Endothelial cell of umbilical vein (primary cell): ENCODE data around the gene WNT6.

Experiments
- CTCF ChIP-seq, 2 donors: IDR thresholded peaks; 1 replicate in 1 of 2; 2 replicates in 1 of 2; pipeline ENCODE4 v1.5.1; 2011; ENCODE audit warnings: low read length in 2 of 2, mild to moderate bottlenecking in 2 of 2, moderate library complexity in 2 of 2, control low read depth in 1 of 2, inconsistent platforms in 1 of 2, low read depth in 1 of 2; ENCODE audit not compliant: insufficient read depth in 1 of 2; ENCODE audit errors: extremely low read depth in 1 of 2
- EZH2 ChIP-seq: IDR thresholded peaks from 2 replicates; pipeline ENCODE4 v1.6.1; 2012; ENCODE audit warnings: borderline replicate concordance, low read depth, mild to moderate bottlenecking, moderate library complexity, low read length, inconsistent platforms; ENCODE audit not compliant: severe bottlenecking
- FOS ChIP-seq: IDR thresholded peaks from 2 replicates; pipeline ENCODE4 v1.6.1; 2011; ENCODE audit warnings: mild to moderate bottlenecking, low read length, moderate library complexity, borderline replicate concordance; ENCODE audit not compliant: insufficient read depth
- GATA2 ChIP-seq: IDR thresholded peaks from 2 replicates; pipeline ENCODE4 v1.7.0; 2011; ENCODE audit warnings: low read depth, mild to moderate bottlenecking, moderate library complexity, mixed read lengths, low read length; ENCODE audit not compliant: insufficient read length, insufficient read depth
- JUN ChIP-seq: IDR thresholded peaks from 2 replicates; pipeline ENCODE4 v1.6.1; 2011; ENCODE audit warnings: borderline replicate concordance, low read depth; ENCODE audit not compliant: insufficient read length, insufficient read depth
- MAX ChIP-seq: IDR thresholded peaks from 2 replicates; pipeline ENCODE4 v1.6.1; 2011; ENCODE audit not compliant: insufficient read depth, insufficient read length
- MYC ChIP-seq: IDR thresholded peaks from one replicate; pipeline ENCODE4 v1.6.1; 2011; ENCODE audit warnings: mild to moderate bottlenecking, low read depth, low read length
- POLR2A ChIP-seq: IDR thresholded peaks from 2 replicates; pipeline ENCODE4 v1.6.1; 2012; ENCODE audit warnings: low read depth, mild to moderate bottlenecking, control low read depth, low read length
- POLR2AphosphoS5 ChIP-seq: IDR thresholded peaks from 2 replicates; pipeline ENCODE4 v1.6.1; 2012; ENCODE audit warnings: low read depth, mild to moderate bottlenecking, control low read depth, low read length, moderate library complexity; ENCODE audit not compliant: insufficient read depth

GRCh38 chr2:218881744-218882460 lies 22.3 kb downstream of the WNT6 start:
- TF ChIP-seq CTCF (IDR thresholded peaks at IDR 0.05; ENCODE audit: extremely low read depth in 1 of 2, insufficient read depth in 1 of 2, low read depth in 1 of 2, low read length in 2 of 2) (no peak), EZH2 (no peak), POLR2A (no peak), JUN (no peak), MAX (no peak), GATA2 (no peak), POLR2AphosphoS5 (no peak), MYC (no peak), FOS (no peak)
